Retinal pigment epithelial cell (primary cell): ENCODE results near the gene RREB1.
"Not testable (repeated sequence)": the region's sequence is repeated elsewhere in the genome, so short reads cannot be mapped to it uniquely, and the experiment has no call there.

Source experiments
- DNase-seq: peaks from one replicate; pipeline ENCODE4 v3.0.0-alpha.2; 2010; ENCODE audit warnings: low read depth
- H3K4me3 ChIP-seq: 2 replicates; pipeline ENCODE4 v1.5.1; 2011; ENCODE audit warnings: mild to moderate bottlenecking, low read length, control low read depth, moderate library complexity
- CTCF ChIP-seq: conservative IDR thresholded peaks from 2 replicates; pipeline ENCODE4 v1.5.1; 2011; ENCODE audit warnings: low read depth, low read length, control low read depth, inconsistent platforms

RREB1 gene

GRCh38 chr6:7262746-7263518 is 155.2 kb downstream of the RREB1 start:
- DNase-seq, result no peak
- no peak for TF ChIP-seq CTCF
- H3K4me3 ChIP-seq, result no peak overlapping the region

GRCh38 chr6:7263519-7263805 is 155.7 kb downstream of the RREB1 start:
- DNase-seq, result not testable (repeated sequence)

GRCh38 chr6:7264041-7264440 is 156.3 kb downstream of the RREB1 start:
- no peak overlapping the region for H3K4me3 ChIP-seq
- DNase-seq, result no peak
- TF ChIP-seq CTCF, result no peak

More at GRCh38 chr6:7263519-7263805, 155.7 kb downstream of the RREB1 start:
- H3K4me3 ChIP-seq, result not testable (repeated sequence)

- no peak overlapping the region for H3K4me3 ChIP-seq
- no peak for DNase-seq
- TF ChIP-seq CTCF, result no peak
These were observed 157.1 kb downstream of the RREB1 start for GRCh38 chr6:7264686-7265384.

- DNase-seq, result not testable (repeated sequence)
These were observed 157.6 kb downstream of the RREB1 start for GRCh38 chr6:7265385-7265726.

GRCh38 chr6:7267071-7267465 is 159.3 kb downstream of the RREB1 start:
- no peak for TF ChIP-seq CTCF
- no peak overlapping the region for H3K4me3 ChIP-seq
- no peak for DNase-seq

More at GRCh38 chr6:7265385-7265726, 157.6 kb downstream of the RREB1 start:
- not testable (repeated sequence) for H3K4me3 ChIP-seq

GRCh38 chr6:7267466-7268091 is 159.8 kb downstream of the RREB1 start:
- H3K4me3 ChIP-seq, result no peak overlapping the region
- no peak for TF ChIP-seq CTCF
- peak; percentile 91 for DNase-seq

- DNase-seq, result no peak
- no peak overlapping the region for H3K4me3 ChIP-seq
- no peak for TF ChIP-seq CTCF
These were observed 160.6 kb downstream of the RREB1 start for GRCh38 chr6:7268362-7268761.
